KMS-11 (cell line): ENCODE results near the gene VWC2.

Source experiments
- H2AFZ ChIP-seq: fragments of 200-600 bp; sonication (generic); 2 replicates; pipeline ENCODE4 v1.6.1; 2016; ENCODE audit warnings: antibody characterized with exemption, mixed run types, low read depth
- H3K27ac ChIP-seq: fragments of 200-600 bp; sonication (generic); 2 replicates; pipeline ENCODE4 v1.6.1; 2016; ENCODE audit warnings: mild to moderate bottlenecking, mixed run types
- H3K27me3 ChIP-seq: fragments of 200-600 bp; sonication (generic); 2 replicates; pipeline ENCODE4 v1.6.1; 2017; ENCODE audit warnings: mild to moderate bottlenecking, low read depth, mixed run types, moderate library complexity; ENCODE audit not compliant: insufficient read depth
- H3K36me3 ChIP-seq: fragments of 200-600 bp; sonication (generic); 2 replicates; pipeline ENCODE4 v1.6.1; 2017; ENCODE audit warnings: mild to moderate bottlenecking, mixed run types; ENCODE audit not compliant: insufficient read depth
- H3K4me1 ChIP-seq: fragments of 200-600 bp; sonication (generic); 2 replicates; pipeline ENCODE4 v1.6.1; 2016; ENCODE audit warnings: mild to moderate bottlenecking, low read depth, mixed run types; ENCODE audit not compliant: poor library complexity, severe bottlenecking
- H3K4me2 ChIP-seq: fragments of 200-600 bp; sonication (generic); 2 replicates; pipeline ENCODE4 v1.7.0; 2016; ENCODE audit warnings: mild to moderate bottlenecking, mixed run types
- H3K4me3 ChIP-seq: fragments of 200-600 bp; sonication (generic); IDR thresholded peaks from 2 replicates; pipeline ENCODE4 v1.6.1; 2017; ENCODE audit warnings: low read depth, low read length, mixed read lengths; ENCODE audit not compliant: insufficient read depth
- H3K79me2 ChIP-seq: fragments of 200-600 bp; sonication (generic); 2 replicates; pipeline ENCODE4 v1.6.1; 2016; ENCODE audit warnings: low read depth, mixed run types; ENCODE audit not compliant: insufficient read depth
- H3K9ac ChIP-seq: fragments of 200-600 bp; sonication (generic); 2 replicates; pipeline ENCODE4 v1.6.1; 2016; ENCODE audit warnings: mild to moderate bottlenecking, mixed run types
- H4K20me1 ChIP-seq: fragments of 200-600 bp; sonication (generic); 2 replicates; pipeline ENCODE4 v1.6.1; 2016; ENCODE audit warnings: mild to moderate bottlenecking, mixed run types; ENCODE audit not compliant: insufficient read depth
- TF ChIP-seq, protein P1 (sequence below): fragments of 200-600 bp; sonication (generic); conservative IDR thresholded peaks from 2 replicates; pipeline ENCODE4 v1.6.1; 2017; ENCODE audit warnings: low read depth, mild to moderate bottlenecking, antibody characterized with exemption, low read length, moderate library complexity, mixed read lengths

The VWC2 gene

GRCh38 chr7:49768835-49769234 lies 4.6 kb upstream of the VWC2 start:
- H3K27me3 ChIP-seq = no peaks in the 10 kb centered on the region
- peak overlapping the region; percentile 76 for H3K4me2 ChIP-seq
- H2AFZ ChIP-seq = no peak overlapping the region
- H3K4me3 ChIP-seq = no peak overlapping the region
- no peaks in the 10 kb centered on the region for H3K79me2 ChIP-seq
- H4K20me1 ChIP-seq = no peaks in the 10 kb centered on the region
- H3K36me3 ChIP-seq = no peaks in the 10 kb centered on the region
- H3K27ac ChIP-seq = peak overlapping the region; percentile 76; the same call in 1 of the 2 replicates
- no peak overlapping the region for H3K9ac ChIP-seq
- peaks cover 87% of the 10 kb centered on the region for H3K4me1 ChIP-seq
- TF ChIP-seq, protein P1, sequence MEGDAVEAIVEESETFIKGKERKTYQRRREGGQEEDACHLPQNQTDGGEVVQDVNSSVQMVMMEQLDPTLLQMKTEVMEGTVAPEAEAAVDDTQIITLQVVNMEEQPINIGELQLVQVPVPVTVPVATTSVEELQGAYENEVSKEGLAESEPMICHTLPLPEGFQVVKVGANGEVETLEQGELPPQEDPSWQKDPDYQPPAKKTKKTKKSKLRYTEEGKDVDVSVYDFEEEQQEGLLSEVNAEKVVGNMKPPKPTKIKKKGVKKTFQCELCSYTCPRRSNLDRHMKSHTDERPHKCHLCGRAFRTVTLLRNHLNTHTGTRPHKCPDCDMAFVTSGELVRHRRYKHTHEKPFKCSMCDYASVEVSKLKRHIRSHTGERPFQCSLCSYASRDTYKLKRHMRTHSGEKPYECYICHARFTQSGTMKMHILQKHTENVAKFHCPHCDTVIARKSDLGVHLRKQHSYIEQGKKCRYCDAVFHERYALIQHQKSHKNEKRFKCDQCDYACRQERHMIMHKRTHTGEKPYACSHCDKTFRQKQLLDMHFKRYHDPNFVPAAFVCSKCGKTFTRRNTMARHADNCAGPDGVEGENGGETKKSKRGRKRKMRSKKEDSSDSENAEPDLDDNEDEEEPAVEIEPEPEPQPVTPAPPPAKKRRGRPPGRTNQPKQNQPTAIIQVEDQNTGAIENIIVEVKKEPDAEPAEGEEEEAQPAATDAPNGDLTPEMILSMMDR = no peak

- Histone ChIP-seq H3K9ac (no peak overlapping the region), H3K4me1 (peaks cover 82% of the 10 kb centered on the region), H3K79me2 (no peaks in the 10 kb centered on the region), H3K4me3 (no peak overlapping the region), H2AFZ (no peak overlapping the region), H3K4me2 (peak overlapping the region; percentile 76; the same call in 1 of the 2 replicates), H3K27ac (no peak overlapping the region), H3K27me3 (no peaks in the 10 kb centered on the region), H3K36me3 (no peaks in the 10 kb centered on the region), H4K20me1 (no peaks in the 10 kb centered on the region)
- TF ChIP-seq, protein P1 = no peak
Observed at GRCh38 chr7:49769285-49769857, 4.1 kb upstream of the VWC2 start.

DNA sequence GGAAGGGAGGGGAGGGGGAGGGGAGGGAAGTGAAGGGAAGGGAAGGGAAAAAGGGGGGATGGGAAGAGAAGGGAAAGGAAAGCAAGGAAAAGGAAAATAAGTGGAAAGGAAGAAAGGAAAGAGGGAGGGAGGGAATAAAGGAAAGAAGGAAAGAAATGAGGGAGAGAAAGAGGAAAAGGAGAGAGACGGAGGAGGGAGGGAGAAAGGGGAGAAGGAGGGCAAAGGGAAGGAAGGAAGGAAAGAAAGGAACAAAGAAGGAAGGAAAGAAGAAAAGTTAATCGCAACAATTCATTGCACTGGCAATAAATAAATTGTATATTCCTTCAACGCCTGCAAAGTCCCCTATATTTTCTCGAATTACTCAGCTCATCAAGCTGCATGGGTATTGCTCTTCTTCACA lies 2.6 kb upstream of the VWC2 start:
- Histone ChIP-seq H3K27me3 (no peaks in the 10 kb centered on the region), H3K4me1 (peaks cover 69% of the 10 kb centered on the region)

GRCh38 chr7:49771427-49772176 lies 1.8 kb upstream of the VWC2 start:
- Histone ChIP-seq H2AFZ (peak overlapping the region; percentile 3; the same call in 1 of the 2 replicates), H3K4me1 (peaks cover 61% of the 10 kb centered on the region), H3K36me3 (no peaks in the 10 kb centered on the region), H3K4me2 (peak overlapping the region; percentile 25; the same call in 1 of the 2 replicates), H3K27me3 (no peaks in the 10 kb centered on the region), H3K27ac (peak overlapping the region; percentile 49), H3K9ac (no peak overlapping the region), H3K79me2 (no peaks in the 10 kb centered on the region), H4K20me1 (no peaks in the 10 kb centered on the region), H3K4me3 (no peak overlapping the region)
- TF ChIP-seq, protein P1 = no peak

More for the DNA sequence above, 2.6 kb upstream of the VWC2 start:
- no peak overlapping the region for H3K9ac ChIP-seq
- H3K27ac ChIP-seq = peak overlapping the region; percentile 49
- no peaks in the 10 kb centered on the region for H3K36me3 ChIP-seq
- H3K4me2 ChIP-seq = peak overlapping the region; percentile 25; the same call in 1 of the 2 replicates
- TF ChIP-seq, protein P1 = no peak
- no peaks in the 10 kb centered on the region for H3K79me2 ChIP-seq
- H3K4me3 ChIP-seq = no peak overlapping the region
- H2AFZ ChIP-seq = no peak overlapping the region
- no peaks in the 10 kb centered on the region for H4K20me1 ChIP-seq
